HG02970 (cell line): ENCODE measurements around the gene USP32.
"Not testable (repeated sequence)": the region's sequence is repeated elsewhere in the genome, so short reads cannot be mapped to it uniquely, and the experiment has no call there.

Experiments
- ATAC-seq: cut with Tn5 transposase; IDR thresholded peaks from one replicate; pipeline ENCODE4 v1.9.1; 2021; ENCODE audit warnings: mild to moderate bottlenecking, moderate library complexity, moderate number of reproducible peaks; ENCODE audit not compliant: unreplicated experiment, low FRiP score

USP32 gene

DNA sequence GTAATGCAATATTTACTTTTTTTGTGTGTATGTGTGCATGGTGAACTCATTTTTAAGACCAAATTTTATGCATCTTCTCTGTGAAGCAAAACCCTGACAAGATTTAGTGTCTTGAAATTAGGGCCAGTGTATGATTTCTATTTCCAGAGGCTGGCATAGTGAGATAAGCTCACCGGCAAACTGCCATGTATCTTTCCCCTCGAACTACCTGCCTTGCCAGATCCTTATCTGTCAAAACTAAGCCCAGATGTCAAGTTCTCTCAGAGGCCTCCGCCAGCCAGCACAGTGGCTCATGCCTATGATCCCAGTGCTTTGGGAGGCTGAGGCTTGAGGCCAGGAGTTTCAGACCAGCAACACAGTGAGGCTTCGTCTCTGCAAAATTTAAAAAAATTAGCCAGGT, 10.0 kb downstream of the USP32 start:
- ATAC-seq, result no peak

DNA sequence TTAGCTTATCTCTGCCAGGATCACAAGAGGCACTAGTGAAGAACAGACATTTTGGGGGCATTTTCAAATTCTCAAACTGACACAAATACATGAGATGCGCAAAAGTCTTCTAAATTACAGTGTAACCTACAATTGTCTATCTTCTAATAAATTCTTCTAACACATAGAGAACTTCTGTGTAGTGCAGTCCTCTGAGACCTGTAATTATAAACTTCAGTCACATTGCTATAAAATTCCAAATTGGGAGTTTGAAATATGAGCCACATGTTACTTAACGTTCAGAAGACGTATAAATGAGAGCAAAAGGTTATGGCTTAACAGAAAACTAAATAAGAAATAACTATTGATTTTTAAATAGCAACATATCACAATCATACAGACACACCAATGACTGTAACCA, 12.5 kb downstream of the USP32 start:
- not testable (repeated sequence) for ATAC-seq

DNA sequence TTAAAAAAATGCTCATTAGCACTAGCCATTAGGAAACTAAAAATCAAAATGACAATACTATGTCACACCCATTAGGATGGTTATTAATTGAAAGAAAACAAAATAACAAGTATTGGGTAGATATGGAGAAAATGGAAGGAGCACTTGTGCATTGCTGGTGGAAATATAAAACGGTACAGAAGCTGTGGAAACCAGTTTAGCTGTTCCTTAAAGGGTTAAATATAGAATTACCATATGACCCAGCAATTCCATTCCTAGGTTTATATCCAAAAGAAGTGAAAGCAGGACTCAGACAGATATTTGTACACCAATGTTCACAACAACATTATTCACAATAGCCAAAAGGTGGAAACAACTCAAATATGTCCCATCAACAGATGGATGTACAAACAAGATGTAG, 13.7 kb downstream of the USP32 start:
- ATAC-seq, result not testable (repeated sequence)

DNA sequence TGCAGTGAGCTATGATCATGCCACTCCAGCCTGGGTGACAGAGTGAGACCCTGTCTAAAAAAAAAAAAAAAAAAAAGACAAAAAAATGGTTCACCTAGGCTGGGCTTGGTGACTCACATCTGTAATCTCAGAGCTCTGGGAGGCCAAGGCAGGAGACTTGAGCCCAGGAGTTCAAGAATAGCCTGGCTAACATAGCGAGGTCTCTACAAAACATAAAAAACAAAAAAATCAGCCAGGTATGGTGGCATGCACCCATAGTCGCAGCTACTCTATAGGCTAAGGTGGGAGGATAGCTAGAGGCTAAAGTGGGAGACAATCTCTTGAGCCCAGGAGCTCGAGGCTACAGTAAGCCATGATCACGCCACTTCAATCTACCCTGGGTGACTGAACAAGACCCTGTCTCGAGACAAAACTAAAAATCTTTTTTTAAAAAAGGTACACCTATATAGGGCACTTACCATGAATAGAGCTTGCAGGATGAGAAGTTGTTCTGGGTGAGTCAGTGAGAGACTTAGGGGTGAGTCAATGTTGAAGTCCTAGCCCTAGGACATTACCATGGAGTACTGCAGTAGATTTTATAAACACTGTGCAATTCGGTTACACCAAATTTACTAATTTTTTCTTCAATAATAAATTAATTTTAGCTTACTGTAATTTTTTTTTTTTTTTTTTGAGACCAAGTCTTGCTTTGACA, 19.0 kb downstream of the USP32 start:
- ATAC-seq, result no peak

DNA sequence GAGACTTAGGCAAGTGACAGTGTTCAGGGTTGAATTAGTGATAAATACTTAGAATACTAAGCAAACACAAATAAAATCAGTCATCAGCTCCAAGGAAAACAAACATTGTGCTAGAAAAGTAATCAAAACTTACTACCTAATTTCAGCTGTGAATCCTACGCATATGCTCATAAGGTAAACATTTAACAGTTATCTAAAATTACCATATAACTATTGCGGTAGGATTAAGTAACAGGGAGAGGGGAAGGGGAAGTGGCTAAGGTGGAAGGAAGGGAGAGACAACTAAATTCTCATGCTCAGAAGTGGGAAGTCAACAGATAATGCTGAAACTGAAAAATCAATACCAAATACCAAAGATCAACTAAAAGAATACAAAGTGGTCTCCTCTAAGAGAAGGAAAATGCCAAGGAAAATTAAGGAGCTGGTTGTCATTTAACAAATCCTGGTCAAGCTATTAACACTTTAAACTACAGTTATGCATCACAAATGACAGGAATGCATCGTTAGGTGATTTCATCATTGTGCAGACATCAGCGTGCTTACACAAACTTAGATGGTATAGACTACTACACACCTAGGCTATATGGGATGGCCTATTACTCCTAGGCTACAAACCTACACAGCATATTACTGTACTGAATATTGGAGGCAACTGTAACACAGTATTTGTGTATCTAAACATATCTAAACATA, 20.0 kb downstream of the USP32 start:
- no peak for ATAC-seq

DNA sequence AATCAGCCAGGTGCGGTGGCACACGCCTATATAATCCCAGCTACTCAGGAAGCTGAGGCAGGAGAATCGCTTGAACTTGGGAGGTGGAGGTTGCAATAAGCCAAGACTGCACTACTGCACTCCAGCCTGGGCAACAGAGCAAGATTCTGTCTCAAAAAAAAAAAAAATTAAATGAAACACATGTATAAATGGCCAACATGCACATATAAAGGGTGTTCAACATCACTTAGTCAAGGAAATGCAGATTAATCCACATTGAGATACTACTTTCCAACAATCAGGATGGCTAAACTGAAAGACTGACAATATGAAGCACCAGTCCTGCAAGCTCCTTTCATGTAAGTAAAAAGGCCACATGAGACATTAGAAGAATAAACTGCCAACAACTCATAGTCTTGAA, 20.5 kb downstream of the USP32 start:
- no peak for ATAC-seq

DNA sequence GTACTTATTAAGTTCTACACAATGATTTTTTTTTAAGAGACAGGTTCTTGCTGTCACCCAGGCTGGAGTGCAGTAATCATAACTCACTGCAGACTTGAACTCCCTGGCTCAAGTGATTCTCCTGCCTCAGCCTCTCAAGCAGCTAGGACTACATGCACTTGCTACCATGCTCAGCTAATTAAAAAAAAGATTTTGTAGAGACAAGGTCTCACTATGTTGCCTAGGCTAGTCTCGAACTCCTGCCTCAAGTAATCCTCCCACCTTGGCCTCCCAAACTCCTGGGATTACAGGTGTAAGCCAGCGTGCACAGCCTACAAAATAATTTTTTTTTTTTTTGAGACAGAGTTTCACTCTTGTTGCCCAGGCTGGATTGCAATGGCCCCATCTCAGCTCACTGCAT, 22.2 kb downstream of the USP32 start:
- no peak for ATAC-seq

DNA sequence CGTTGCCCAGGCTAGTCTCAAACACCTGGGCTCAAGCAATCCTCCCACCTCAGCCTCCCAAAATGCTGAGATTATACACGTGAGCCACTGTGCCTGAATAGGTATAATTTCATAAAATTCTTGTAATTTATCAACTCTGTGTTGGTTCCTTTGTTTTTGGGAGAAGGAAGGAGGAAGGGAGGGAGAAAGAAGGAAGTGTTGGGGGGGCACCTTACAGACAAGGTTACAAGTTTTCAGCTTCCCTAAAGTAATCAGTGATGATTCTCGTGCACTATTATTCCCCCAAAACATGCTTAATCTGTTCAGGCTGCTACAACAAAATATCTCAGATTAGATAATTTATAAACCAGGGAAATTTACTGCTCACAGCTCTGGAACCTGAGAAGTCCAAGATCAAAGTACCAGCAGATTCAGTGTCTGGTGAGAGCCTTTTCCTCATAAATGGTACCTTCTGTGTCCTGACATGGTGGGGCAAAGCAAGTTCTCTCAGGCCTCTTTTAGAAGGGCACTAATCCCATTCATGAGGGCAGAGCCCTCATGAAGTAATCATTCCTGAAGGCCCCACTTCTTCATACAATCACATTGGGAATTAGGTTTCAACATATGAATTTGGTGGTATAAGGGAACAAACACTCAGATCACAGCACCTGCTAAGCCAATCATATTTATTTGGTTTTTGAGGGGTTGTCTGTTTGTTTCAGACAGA, 28.1 kb downstream of the USP32 start:
- no peak for ATAC-seq

DNA sequence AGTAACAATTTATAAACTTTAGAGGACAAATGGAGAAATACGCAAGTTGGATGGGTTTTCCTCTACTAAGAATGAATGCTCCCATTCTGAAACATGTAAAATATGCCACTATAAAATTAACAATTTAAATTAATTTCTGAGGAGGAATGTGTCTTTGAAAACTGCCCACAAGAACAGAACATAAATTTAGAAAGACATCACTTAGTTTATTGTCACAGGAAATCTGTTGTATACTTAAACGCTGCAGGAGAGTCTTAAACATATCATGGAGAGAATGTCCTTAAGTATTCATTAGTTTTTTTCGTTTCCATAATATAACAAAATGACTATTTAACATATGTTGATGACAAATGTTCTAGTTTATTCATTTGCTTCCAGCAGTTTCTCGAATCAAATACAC, 29.6 kb downstream of the USP32 start:
- no peak for ATAC-seq

DNA sequence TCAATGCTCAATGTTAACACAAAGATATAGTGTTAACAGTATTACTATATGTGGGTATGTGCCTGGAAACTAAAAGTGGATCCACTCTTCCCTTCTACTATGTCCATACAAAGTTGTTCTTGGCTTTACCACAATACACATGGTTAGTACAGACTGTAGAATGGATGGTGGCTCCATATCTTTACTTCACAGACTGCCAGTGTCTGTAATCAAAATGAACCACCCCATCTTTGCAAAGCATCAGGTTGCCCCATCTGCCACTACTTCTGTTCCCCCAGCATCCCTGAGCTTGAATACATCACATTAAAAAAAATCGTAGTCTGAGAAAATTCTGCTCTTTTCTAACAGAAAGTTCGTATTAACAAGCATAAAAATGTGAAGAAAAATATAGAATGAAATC, 30.0 kb downstream of the USP32 start:
- no peak for ATAC-seq

DNA sequence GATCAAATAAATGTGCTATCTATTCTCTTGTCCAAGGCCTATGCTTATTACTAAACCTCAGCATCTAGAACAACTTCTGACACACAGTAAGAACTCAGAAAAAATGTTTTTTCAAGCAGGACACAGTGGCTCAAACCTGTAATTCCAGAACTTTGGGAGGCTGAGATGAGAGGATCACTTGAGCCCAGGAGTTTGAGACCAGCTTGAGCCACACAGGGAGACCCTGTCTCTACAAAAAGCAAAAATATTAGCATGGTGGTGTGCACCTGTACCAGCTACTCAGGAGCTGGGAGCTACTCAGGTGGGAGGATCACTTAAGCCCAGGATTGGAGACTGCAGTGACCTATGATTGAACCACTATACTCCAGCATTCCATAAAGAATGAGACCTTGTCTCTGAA, 32.5 kb downstream of the USP32 start:
- no peak for ATAC-seq

DNA sequence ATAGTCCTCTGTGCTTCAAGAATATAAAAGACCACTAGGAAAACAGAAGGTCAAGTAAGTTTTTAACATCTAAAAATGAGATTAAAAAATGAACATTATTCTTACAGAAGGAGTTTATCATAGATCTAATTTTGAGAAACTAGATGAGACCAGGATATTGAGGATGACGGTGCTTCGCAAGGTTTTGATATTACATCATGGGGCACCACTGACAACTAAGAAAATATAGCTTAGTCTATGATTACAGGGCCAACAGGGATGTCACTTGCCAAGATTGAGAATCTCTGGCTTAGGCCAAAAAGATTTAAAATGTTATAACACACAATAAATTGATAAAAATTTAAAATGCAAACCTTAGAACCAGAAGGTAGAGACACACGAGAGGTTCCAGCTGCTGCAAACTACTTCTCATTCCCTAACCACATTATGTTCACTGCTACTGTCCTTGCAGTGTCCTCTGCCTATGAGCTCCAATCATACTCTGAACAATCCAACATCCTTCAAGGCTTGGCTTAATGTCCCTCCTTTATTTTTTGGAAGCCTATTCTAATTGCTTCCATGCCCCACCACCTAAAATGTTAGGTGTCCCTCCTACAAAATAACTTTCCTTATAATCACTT, 33.2 kb downstream of the USP32 start:
- ATAC-seq, result no peak

DNA sequence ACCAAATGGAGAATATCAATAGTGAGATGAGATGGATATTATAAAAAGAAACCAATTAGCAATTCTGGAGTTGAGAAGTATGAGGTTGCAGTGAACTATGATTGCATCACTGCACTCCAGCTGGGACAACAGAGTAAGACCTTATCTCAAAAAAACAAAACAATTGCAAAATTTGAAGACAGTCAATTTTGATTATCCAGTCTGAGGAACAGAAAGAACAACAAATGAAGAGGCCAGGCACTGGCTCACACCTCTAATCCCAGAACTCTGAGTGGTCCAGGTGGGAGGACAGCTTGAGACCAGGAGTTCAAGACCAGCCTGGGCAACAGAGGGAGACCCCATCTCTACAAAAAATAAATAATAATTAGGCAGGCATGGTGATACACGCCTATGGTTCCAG, 35.0 kb downstream of the USP32 start:
- ATAC-seq, result no peak

DNA sequence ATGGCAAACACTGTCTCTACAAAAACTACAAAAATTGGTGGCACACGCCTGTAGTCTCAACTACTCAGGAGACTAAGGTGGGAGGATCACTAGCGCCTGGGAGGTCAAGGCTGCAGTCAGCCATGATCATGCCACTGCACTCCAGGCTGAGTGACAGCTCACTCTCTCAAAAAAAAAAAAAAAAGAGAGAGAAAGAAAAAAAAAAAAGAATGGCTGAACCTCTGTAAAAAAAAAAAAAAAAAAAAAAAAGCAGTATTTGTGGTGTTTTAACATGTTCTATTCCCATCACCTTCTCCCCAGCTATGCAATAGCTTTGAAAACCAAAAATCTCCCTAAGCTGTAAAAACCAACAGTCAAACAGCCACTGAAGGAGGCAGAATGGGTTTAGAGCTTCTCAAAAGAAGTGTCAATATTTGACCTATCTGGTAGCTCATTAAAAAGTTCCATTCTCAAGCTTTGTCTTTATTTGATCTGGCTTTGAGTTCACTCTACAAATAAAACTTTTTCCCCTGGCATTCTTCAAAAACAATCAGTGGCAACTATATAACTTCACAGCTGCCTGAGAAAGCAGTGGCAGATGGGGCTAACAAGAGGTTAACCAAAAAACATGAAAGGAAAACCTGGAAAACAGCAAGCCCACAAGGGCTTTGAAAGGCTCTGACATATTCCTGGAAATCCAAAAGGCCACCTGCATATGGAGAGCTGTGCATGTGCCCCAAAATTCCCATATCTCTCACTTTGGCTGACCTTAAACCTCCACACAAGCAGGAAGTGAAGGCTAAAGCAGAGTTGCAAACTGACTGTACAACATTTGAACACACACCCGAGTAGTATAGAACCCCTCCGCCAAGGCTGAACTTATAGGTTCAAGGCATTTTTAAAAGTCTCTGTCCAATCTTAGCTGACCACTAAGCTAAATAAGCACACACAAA, 36.0 kb downstream of the USP32 start:
- no peak for ATAC-seq

DNA sequence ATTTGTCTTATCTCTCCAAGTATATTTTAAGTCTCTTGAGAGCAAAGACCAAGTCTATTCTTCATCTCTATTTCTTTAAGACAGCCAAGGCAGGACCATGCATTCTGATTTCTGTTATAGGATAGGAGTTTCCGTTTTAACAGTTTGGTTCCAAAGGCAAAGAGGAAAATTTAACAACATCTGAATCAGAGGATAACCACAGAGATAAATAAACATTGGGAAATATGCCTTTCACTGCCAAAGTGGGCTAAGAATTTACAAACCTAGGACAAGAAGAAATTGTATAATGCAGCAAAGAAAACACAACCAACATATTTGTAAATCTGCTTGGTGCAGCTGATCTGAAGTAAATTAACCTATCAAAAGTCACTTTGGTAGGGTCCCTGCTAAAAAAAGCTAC, 37.7 kb downstream of the USP32 start:
- ATAC-seq, result no peak

DNA sequence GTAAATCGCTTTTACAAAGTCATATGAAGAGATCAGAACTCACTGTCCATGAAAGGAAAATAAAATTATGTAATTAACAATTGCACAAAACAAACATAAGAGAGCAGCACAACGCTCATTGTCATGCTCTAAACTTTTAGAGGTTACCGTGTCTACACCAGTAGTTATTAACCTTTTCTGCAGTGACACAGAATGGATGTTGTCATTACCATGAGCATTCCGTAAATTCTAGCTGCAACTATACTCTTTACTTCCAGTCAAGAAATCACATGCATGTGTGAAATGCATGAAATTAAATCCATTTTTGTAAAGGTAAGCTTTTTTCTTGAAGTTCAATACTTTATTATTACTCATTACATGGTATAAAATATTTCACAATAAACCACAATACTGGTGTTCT, 38.2 kb downstream of the USP32 start:
- ATAC-seq, result no peak

DNA sequence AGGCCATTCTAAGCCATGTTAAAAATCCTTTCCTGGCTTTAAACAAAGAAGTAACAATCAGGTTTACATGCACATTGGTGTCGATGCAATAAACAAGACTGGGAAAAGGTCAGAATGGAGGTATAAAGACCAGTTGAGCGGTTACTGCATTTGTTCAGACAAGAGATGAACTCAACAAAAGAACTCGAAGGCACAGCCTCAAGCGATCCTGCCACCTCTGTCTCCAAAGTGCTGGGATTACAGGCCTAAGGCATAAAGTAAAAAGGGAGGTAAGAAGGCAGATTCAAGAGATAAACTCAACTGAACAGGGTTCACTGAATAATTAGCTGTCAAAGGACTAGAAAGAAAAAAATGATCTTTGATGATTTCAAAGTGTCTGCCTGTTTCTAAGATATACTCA, 39.4 kb downstream of the USP32 start:
- no peak for ATAC-seq

DNA sequence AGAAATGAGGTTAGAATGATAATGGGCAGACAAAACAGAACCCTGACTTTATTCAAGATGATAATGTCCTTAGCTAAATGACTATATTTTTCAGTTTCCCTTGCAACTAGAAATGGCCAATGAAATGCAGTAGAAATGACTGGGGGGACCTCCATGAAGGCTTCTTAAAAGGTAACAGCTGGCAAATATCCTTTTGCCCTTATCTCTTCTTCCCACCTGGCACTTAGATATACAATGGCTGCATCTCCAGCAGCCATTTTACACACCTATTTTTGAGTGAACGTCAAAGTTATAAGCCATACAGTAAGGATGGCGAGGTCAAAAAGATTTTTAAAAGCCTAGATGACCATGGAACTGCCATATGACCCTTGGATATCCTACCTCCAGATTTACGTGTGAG, 39.9 kb downstream of the USP32 start:
- ATAC-seq, result no peak

DNA sequence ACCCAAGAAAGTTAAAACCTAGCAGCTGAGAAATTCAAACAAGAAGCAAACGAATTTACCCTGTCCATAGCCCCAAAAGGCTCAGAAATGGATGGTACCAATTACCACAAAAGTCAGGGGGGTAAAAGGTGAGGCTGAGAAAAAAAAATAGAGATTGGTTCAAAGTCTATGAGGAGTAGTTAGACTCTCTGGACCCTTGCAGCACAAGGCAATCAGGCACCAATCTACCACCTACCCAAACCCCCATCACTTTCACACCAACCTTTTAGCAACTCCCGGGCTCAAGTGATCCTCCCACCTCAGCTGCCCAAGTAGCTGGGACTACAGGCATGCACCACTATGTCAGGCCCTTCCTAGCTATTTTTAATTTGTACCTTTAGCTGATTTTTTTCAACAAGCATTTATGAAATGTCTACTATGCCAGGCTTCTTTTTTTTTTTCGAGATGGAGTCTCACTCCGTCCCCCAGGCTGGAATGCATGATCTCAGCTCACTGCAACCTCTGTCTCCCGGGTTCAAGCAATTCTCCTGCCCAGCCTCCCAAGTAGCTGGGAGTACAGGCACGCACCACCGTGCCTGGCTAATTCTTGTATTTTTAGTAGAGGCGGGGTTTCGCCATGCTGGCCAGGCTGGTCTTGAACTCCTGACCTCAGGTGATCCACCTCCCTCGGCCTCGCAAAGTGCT, 40.8 kb downstream of the USP32 start:
- ATAC-seq, result no peak

DNA sequence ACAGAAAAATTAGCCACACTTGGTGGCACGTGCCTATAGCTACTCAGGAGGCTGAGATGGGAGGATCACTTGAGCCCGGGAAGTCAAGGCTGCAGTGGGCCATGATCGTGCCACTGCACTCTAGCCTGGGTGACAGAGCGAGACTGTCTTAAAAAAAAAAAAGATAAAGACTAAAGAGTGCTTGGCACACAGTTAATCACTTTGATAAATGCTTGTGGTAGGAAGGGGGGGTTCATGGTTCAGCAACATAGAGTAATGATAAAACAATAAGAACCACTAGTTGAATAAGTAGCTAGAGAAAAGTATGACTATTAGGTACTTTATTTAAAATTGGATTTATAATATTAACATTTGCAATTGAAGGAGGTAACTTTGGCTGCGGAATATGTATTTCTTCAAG, 43.3 kb downstream of the USP32 start:
- ATAC-seq, result no peak
